H1 (cell line): ENCODE data around the gene C2.

Source experiments
- ASH2L ChIP-seq: fragments of 200-600, 300-600 bp; sonication (generic); IDR thresholded peaks from one replicate; pipeline ENCODE4 v1.7.1; 2017; ENCODE audit warnings: low read length
- CTCF ChIP-seq, 3 experiments: IDR thresholded peaks; 1 replicate in 2 of 3; 2 replicates in 1 of 3; pipeline versions ENCODE4 v1.5.1 to v1.6.1; 2011; ENCODE audit warnings: low read length in 3 of 3, mild to moderate bottlenecking in 3 of 3, inconsistent platforms in 2 of 3, low read depth in 1 of 3, moderate library complexity in 1 of 3; ENCODE audit not compliant: insufficient read depth in 1 of 3; ENCODE audit errors: control extremely low read depth in 1 of 3
- EP300 ChIP-seq, 2 experiments: IDR thresholded peaks; 1 replicate in 1 of 2; 2 replicates in 1 of 2; pipeline ENCODE4 v1.6.1; 2011 to 2012; ENCODE audit warnings: low read depth in 2 of 2, low read length in 2 of 2, mild to moderate bottlenecking in 2 of 2, borderline replicate concordance in 1 of 2, inconsistent platforms in 1 of 2, moderate library complexity in 1 of 2
- JUND ChIP-seq: IDR thresholded peaks from 2 replicates; pipeline ENCODE4 v1.6.1; 2011; ENCODE audit warnings: mild to moderate bottlenecking, improper control_type of control experiment, low read length
- KDM5A ChIP-seq: fragments of 200-600 bp; IDR thresholded peaks from 2 replicates; pipeline ENCODE4 v1.7.1; 2012; ENCODE audit warnings: mild to moderate bottlenecking, low read length, inconsistent platforms, mixed read lengths
- MAX ChIP-seq: IDR thresholded peaks from 2 replicates; pipeline ENCODE4 v1.6.1; 2012; ENCODE audit warnings: inconsistent platforms
- POLR2AphosphoS5 ChIP-seq: IDR thresholded peaks from 2 replicates; pipeline ENCODE4 v1.6.1; 2011; ENCODE audit warnings: low read depth, low read length
- TAF1 ChIP-seq: IDR thresholded peaks from 2 replicates; pipeline ENCODE4 v1.6.1; 2011; ENCODE audit warnings: mild to moderate bottlenecking, low read depth, low read length
- USF2 ChIP-seq: IDR thresholded peaks from 2 replicates; pipeline ENCODE4 v1.6.1; 2011; ENCODE audit warnings: low read length, improper control_type of control experiment

- TF ChIP-seq CTCF (IDR thresholded peaks at IDR 0.05; ENCODE audit: control extremely low read depth in 1 of 3, insufficient read depth in 1 of 3, low read depth in 1 of 3, low read length in 3 of 3) = no peak
- no peak for TF ChIP-seq USF2
- no peak for TF ChIP-seq ASH2L
- no peak for TF ChIP-seq POLR2AphosphoS5
- TF ChIP-seq MAX = no peak
- no peak for TF ChIP-seq JUND
- TF ChIP-seq TAF1 = no peak
- no peak for TF ChIP-seq KDM5A
- TF ChIP-seq EP300 (IDR thresholded peaks at IDR 0.05; ENCODE audit: borderline replicate concordance in 1 of 2, low read depth in 2 of 2, low read length in 2 of 2) = no peak
Measured at GRCh38 chr6:31915756-31916155, 11.8 kb upstream of the C2 start.
